WTC11 (cell line): Measurements from ENCODE around the gene APPBP2. TPM values are rescaled to one million over a fixed set of nuclear protein-coding genes. Genes with fewer than 3 reads are reported as not detected.

Experiments used
- ATAC-seq: fragments of 200-7000 bp; cut with Tn5 transposase; 2 replicates; pipeline ENCODE4 v1.10.0; 2021; ENCODE audit warnings: mild to moderate bottlenecking, moderate library complexity
- CTCF ChIA-PET: fragments of 300-600 bp; sonication (Branson Sonifier 250); formaldehyde crosslinking; loops from one replicate; lab custom pipeline; 2021; ENCODE audit warnings: antibody characterized with exemption; lab: Charles Lee
- POLR2A ChIA-PET: fragments of 350-600 bp; sonication (Branson Sonifier 250); formaldehyde crosslinking; loops from one replicate; lab custom pipeline; 2021; ENCODE audit warnings: antibody characterized with exemption; lab: Charles Lee
- DNase-seq: peaks from one replicate; pipeline ENCODE4 v3.0.0; 2021; ENCODE audit warnings: low spot score
- H3K27ac Mint-ChIP-seq: 2 replicates; pipeline ENCODE4 v1.8.0; 2021; ENCODE audit warnings: mixed read lengths
- H3K27me3 Mint-ChIP-seq: 2 replicates; pipeline ENCODE4 v1.8.0; 2021; ENCODE audit warnings: low read depth, mild to moderate bottlenecking, moderate library complexity, mixed read lengths
- H3K36me3 Mint-ChIP-seq: 2 replicates; pipeline ENCODE4 v1.8.0; 2021; ENCODE audit warnings: mixed read lengths
- H3K4me1 Mint-ChIP-seq: 2 replicates; pipeline ENCODE4 v1.8.0; 2022; ENCODE audit warnings: mixed read lengths
- H3K4me3 Mint-ChIP-seq: 2 replicates; pipeline ENCODE4 v1.8.0; 2021; ENCODE audit warnings: mild to moderate bottlenecking, moderate library complexity, mixed read lengths
- H3K9me3 Mint-ChIP-seq: 2 replicates; pipeline ENCODE4 v1.8.0; 2021; ENCODE audit warnings: mixed read lengths
- EMX1 ChIP-seq: fragments of 250-450 bp; sonication (Bioruptor Pico); IDR thresholded peaks from 2 replicates; pipeline ENCODE4 v1.8.0; 2021; ENCODE audit warnings: mild to moderate bottlenecking
- ESRRA ChIP-seq: sonication (generic); formaldehyde crosslinking; IDR thresholded peaks from 2 replicates; pipeline ENCODE4 v1.8.1; 2022; ENCODE audit warnings: mild to moderate bottlenecking, missing genetic modification reagents, borderline replicate concordance
- FOXJ3 ChIP-seq: sonication (generic); formaldehyde crosslinking; IDR thresholded peaks from 2 replicates; pipeline ENCODE4 v1.9.0; 2021; ENCODE audit warnings: missing genetic modification reagents, mild to moderate bottlenecking, borderline replicate concordance
- FOXP1 ChIP-seq: sonication (generic); formaldehyde crosslinking; IDR thresholded peaks from 2 replicates; pipeline ENCODE4 v1.8.0; 2022; ENCODE audit warnings: missing genetic modification reagents, mild to moderate bottlenecking, moderate library complexity, borderline replicate concordance
- GABPB1 ChIP-seq: sonication (generic); formaldehyde crosslinking; IDR thresholded peaks from 2 replicates; pipeline ENCODE4 v1.8.1; 2023; ENCODE audit warnings: mild to moderate bottlenecking, missing genetic modification reagents
- GTF2I ChIP-seq: fragments of 250-450 bp; sonication (Bioruptor Pico); conservative IDR thresholded peaks from 2 replicates; pipeline ENCODE4 v1.4.0; 2021; ENCODE audit warnings: mild to moderate bottlenecking
- NFATC4 ChIP-seq: fragments of 250-450 bp; sonication (Bioruptor Pico); IDR thresholded peaks from 2 replicates; pipeline ENCODE4 v1.9.0; 2021; ENCODE audit warnings: mild to moderate bottlenecking
- NR2C2 ChIP-seq: sonication (generic); formaldehyde crosslinking; IDR thresholded peaks from 2 replicates; pipeline ENCODE4 v1.8.0; 2022; ENCODE audit warnings: mild to moderate bottlenecking, missing genetic modification reagents
- OVOL2 ChIP-seq: fragments of 250-450 bp; sonication (Bioruptor Pico); IDR thresholded peaks from 2 replicates; pipeline ENCODE4 v1.9.0; 2021; ENCODE audit warnings: mild to moderate bottlenecking, borderline replicate concordance
- SMAD3 ChIP-seq: sonication (generic); formaldehyde crosslinking; IDR thresholded peaks from 2 replicates; pipeline ENCODE4 v1.8.0; 2022; ENCODE audit warnings: missing genetic modification reagents, mild to moderate bottlenecking, borderline replicate concordance
- SMAD4 ChIP-seq: sonication (generic); formaldehyde crosslinking; IDR thresholded peaks from 2 replicates; pipeline ENCODE4 v1.8.0; 2022; ENCODE audit warnings: mild to moderate bottlenecking, missing genetic modification reagents
- SP1 ChIP-seq: sonication (generic); formaldehyde crosslinking; conservative IDR thresholded peaks from 2 replicates; pipeline ENCODE4 v1.8.1; 2022; ENCODE audit warnings: missing genetic modification reagents
- TCF7 ChIP-seq: sonication (generic); formaldehyde crosslinking; IDR thresholded peaks from 2 replicates; pipeline ENCODE4 v1.8.0; 2022; ENCODE audit warnings: mild to moderate bottlenecking, low read depth, missing genetic modification reagents, moderate library complexity
- TEAD4 ChIP-seq: sonication (generic); formaldehyde crosslinking; IDR thresholded peaks from 2 replicates; pipeline ENCODE4 v1.8.0; 2022; ENCODE audit warnings: mild to moderate bottlenecking, missing genetic modification reagents
- TP53 ChIP-seq: sonication (generic); formaldehyde crosslinking; IDR thresholded peaks from 2 replicates; pipeline ENCODE4 v1.8.1; 2023; ENCODE audit warnings: mild to moderate bottlenecking, missing genetic modification reagents
- ZNF121 ChIP-seq: sonication (generic); formaldehyde crosslinking; IDR thresholded peaks from 2 replicates; pipeline ENCODE4 v1.8.0; 2023; ENCODE audit warnings: missing genetic modification reagents
- ZNF263 ChIP-seq: sonication (generic); formaldehyde crosslinking; IDR thresholded peaks from 2 replicates; pipeline ENCODE4 v1.8.1; 2022; ENCODE audit warnings: low read depth, mild to moderate bottlenecking, moderate library complexity, missing genetic modification reagents
- total RNA-seq: library from RNA; stranded (reverse); gene quantifications from 3 replicates; pipeline ENCODE4 v1.2.3, GENCODE V29; 2021
- TF ChIP-seq, protein P1 (sequence below): sonication (generic); formaldehyde crosslinking; IDR thresholded peaks from 2 replicates; pipeline ENCODE4 v1.8.0; 2022; ENCODE audit warnings: mild to moderate bottlenecking, missing genetic modification reagents
- TF ChIP-seq, protein P2 (sequence below): sonication (generic); formaldehyde crosslinking; IDR thresholded peaks from 2 replicates; pipeline ENCODE4 v1.8.0; 2022; ENCODE audit warnings: mild to moderate bottlenecking, missing genetic modification reagents
- TF ChIP-seq, protein P3 (sequence below): fragments of 250-450 bp; sonication (Bioruptor Pico); IDR thresholded peaks from 2 replicates; pipeline ENCODE4 v1.9.0; 2021; ENCODE audit warnings: moderate library complexity, mild to moderate bottlenecking, inconsistent platforms, borderline replicate concordance
- TF ChIP-seq, protein P4 (sequence below): sonication (generic); formaldehyde crosslinking; IDR thresholded peaks from 2 replicates; pipeline ENCODE4 v1.8.1; 2023; ENCODE audit warnings: mild to moderate bottlenecking, missing genetic modification reagents, borderline replicate concordance

Gene APPBP2
- total RNA-seq, 1 experiment from 2014 or later = 15.3 TPM

DNA sequence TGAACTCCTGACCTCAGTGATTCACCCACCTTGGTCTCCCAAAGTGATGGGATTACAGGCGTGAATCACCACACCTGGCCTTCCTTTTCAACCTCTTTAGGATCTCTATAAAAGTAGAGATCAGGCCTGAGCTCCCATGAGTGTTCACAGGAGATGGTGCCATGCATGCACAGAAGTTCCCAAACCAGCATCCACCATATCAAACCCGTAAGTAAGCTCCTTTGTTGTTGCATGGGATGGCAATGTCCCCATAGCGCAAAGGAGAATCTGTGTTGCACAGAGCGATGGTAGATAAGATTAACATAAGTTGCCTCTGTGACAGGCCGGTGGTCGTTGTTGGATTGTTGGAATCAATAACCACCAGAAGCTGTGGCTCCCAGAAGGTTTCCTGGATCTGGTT, 39.2 kb upstream of the APPBP2 start:
- H3K36me3 Mint-ChIP-seq = no peaks in the 10 kb centered on the region
- no peak overlapping the region for H3K27ac Mint-ChIP-seq
- no peaks in the 10 kb centered on the region for H3K27me3 Mint-ChIP-seq
- no peak for TF ChIP-seq FOXJ3 (CRISPR knock-in tag)
- no peak for TF ChIP-seq ZNF121 (CRISPR knock-in tag)
- no peak for TF ChIP-seq NFATC4
- TF ChIP-seq ESRRA (CRISPR knock-in tag) = no peak
- TF ChIP-seq, protein P1, sequence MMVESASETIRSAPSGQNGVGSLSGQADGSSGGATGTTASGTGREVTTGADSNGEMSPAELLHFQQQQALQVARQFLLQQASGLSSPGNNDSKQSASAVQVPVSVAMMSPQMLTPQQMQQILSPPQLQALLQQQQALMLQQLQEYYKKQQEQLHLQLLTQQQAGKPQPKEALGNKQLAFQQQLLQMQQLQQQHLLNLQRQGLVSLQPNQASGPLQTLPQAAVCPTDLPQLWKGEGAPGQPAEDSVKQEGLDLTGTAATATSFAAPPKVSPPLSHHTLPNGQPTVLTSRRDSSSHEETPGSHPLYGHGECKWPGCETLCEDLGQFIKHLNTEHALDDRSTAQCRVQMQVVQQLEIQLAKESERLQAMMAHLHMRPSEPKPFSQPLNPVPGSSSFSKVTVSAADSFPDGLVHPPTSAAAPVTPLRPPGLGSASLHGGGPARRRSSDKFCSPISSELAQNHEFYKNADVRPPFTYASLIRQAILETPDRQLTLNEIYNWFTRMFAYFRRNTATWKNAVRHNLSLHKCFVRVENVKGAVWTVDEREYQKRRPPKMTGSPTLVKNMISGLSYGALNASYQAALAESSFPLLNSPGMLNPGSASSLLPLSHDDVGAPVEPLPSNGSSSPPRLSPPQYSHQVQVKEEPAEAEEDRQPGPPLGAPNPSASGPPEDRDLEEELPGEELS = no peak
- TF ChIP-seq TCF7 (CRISPR knock-in tag) = no peak
- no peak for TF ChIP-seq SP1 (CRISPR knock-in tag)
- TF ChIP-seq, protein P2, sequence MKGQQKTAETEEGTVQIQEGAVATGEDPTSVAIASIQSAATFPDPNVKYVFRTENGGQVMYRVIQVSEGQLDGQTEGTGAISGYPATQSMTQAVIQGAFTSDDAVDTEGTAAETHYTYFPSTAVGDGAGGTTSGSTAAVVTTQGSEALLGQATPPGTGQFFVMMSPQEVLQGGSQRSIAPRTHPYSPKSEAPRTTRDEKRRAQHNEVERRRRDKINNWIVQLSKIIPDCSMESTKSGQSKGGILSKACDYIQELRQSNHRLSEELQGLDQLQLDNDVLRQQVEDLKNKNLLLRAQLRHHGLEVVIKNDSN (CRISPR knock-in tag) = no peak
- no peak for TF ChIP-seq SMAD4 (CRISPR knock-in tag)
- no peak for TF ChIP-seq TP53 (CRISPR knock-in tag)
- no peak for TF ChIP-seq ZNF263 (CRISPR knock-in tag)
- TF ChIP-seq TEAD4 (CRISPR knock-in tag) = no peak
- no peak for TF ChIP-seq NR2C2
- no peak for TF ChIP-seq GTF2I
- TF ChIP-seq SMAD3 (CRISPR knock-in tag) = no peak
- TF ChIP-seq, protein P3, sequence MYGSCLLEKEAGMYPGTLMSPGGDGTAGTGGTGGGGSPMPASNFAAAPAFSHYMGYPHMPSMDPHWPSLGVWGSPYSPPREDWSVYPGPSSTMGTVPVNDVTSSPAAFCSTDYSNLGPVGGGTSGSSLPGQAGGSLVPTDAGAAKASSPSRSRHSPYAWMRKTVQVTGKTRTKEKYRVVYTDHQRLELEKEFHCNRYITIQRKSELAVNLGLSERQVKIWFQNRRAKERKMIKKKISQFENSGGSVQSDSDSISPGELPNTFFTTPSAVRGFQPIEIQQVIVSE (CRISPR knock-in tag) = no peak
- TF ChIP-seq, protein P4, sequence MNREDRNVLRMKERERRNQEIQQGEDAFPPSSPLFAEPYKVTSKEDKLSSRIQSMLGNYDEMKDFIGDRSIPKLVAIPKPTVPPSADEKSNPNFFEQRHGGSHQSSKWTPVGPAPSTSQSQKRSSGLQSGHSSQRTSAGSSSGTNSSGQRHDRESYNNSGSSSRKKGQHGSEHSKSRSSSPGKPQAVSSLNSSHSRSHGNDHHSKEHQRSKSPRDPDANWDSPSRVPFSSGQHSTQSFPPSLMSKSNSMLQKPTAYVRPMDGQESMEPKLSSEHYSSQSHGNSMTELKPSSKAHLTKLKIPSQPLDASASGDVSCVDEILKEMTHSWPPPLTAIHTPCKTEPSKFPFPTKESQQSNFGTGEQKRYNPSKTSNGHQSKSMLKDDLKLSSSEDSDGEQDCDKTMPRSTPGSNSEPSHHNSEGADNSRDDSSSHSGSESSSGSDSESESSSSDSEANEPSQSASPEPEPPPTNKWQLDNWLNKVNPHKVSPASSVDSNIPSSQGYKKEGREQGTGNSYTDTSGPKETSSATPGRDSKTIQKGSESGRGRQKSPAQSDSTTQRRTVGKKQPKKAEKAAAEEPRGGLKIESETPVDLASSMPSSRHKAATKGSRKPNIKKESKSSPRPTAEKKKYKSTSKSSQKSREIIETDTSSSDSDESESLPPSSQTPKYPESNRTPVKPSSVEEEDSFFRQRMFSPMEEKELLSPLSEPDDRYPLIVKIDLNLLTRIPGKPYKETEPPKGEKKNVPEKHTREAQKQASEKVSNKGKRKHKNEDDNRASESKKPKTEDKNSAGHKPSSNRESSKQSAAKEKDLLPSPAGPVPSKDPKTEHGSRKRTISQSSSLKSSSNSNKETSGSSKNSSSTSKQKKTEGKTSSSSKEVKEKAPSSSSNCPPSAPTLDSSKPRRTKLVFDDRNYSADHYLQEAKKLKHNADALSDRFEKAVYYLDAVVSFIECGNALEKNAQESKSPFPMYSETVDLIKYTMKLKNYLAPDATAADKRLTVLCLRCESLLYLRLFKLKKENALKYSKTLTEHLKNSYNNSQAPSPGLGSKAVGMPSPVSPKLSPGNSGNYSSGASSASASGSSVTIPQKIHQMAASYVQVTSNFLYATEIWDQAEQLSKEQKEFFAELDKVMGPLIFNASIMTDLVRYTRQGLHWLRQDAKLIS (CRISPR knock-in tag) = no peak
- POLR2A ChIA-PET = no interaction called here
- no peaks in the 10 kb centered on the region for H3K9me3 Mint-ChIP-seq
- H3K4me3 Mint-ChIP-seq = no peak overlapping the region
- DNase-seq (no peak), ATAC-seq (no peak)
- no peaks in the 10 kb centered on the region for H3K4me1 Mint-ChIP-seq
- CTCF ChIA-PET = no interaction called here

DNA sequence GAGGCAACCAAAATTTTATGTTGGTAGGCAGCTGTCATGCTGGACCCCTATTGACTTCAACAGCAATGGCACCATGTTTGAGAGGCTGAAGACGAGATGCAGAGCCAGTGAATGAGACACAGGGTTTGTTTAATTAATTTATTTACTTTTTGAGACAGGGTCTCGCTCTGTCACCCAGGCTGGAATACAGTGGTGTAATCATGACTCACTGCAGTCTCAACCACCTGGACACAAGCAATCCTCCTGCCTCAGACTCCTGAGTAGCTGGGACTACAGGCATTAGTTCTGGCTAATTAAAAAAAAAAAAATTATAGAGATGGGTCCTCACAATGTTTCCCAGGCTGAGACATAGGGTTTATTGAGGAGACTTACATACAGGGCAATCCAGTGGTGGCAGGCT, 37.7 kb upstream of the APPBP2 start:
- no peak for DNase-seq
- ChIA-PET POLR2A (no interaction called here), CTCF (no interaction called here)
- no peaks in the 10 kb centered on the region for H3K27me3 Mint-ChIP-seq
- H3K4me1 Mint-ChIP-seq = no peaks in the 10 kb centered on the region
- TF ChIP-seq FOXP1 (CRISPR knock-in tag) = no peak
- TF ChIP-seq GABPB1 (CRISPR knock-in tag) = no peak
- no peak for TF ChIP-seq EMX1 (CRISPR knock-in tag)
- TF ChIP-seq OVOL2 = no peak
- TF ChIP-seq, protein P1 = no peak
- TF ChIP-seq SMAD4 (CRISPR knock-in tag) = no peak
- TF ChIP-seq, all 79 proteins: peak for 0
- no peak overlapping the region for H3K27ac Mint-ChIP-seq
- no peak for ATAC-seq
- H3K36me3 Mint-ChIP-seq = peaks cover under 1% of the 10 kb centered on the region; the same call in 1 of the 2 replicates
- peaks cover 4% of the 10 kb centered on the region for H3K9me3 Mint-ChIP-seq
- no peak overlapping the region for H3K4me3 Mint-ChIP-seq
